OCI-LY7 (cell line): ENCODE data around the gene CDCP1. TPM values are rescaled to one million over a fixed set of nuclear protein-coding genes. Genes with fewer than 3 reads are reported as not detected.

Source experiments
- BruUV-seq: library from RNA; stranded (reverse); fragments of 400-500 nt; replicated peaks from 2 replicates; lab custom pipeline; 2021; lab: Mats Ljungman, UMichigan
- CTCF ChIA-PET: fragments of 300-600 bp; sonication (Branson Sonifier 250); formaldehyde crosslinking; loops from one replicate; lab custom pipeline; 2022; ENCODE audit warnings: antibody characterized with exemption; ENCODE audit not compliant: unreplicated experiment; lab: Charles Lee
- POLR2A ChIA-PET: fragments of 300-600 bp; sonication (Branson Sonifier 250); formaldehyde crosslinking; loops from one replicate; lab custom pipeline; 2022; ENCODE audit warnings: antibody characterized with exemption; lab: Charles Lee
- DNase-seq: peaks from one replicate; pipeline ENCODE4 v3.0.0-alpha.2; 2015; ENCODE audit warnings: low spot score
- H2AFZ ChIP-seq: fragments of 200-600 bp; sonication (generic), shearing (Covaris generic); 2 replicates; pipeline ENCODE4 v1.6.1; 2014; ENCODE audit warnings: mild to moderate bottlenecking, antibody characterized with exemption, low read length, moderate library complexity
- H3K27ac ChIP-seq: fragments of 200-600 bp; sonication (generic); 2 replicates; pipeline ENCODE4 v1.5.1; 2014; ENCODE audit warnings: mixed run types, low read depth, mild to moderate bottlenecking, moderate library complexity, low read length, inconsistent platforms; ENCODE audit not compliant: poor library complexity, severe bottlenecking
- H3K36me3 ChIP-seq: fragments of 200-600 bp; sonication (generic); 2 replicates; pipeline ENCODE4 v1.6.1; 2014; ENCODE audit warnings: mild to moderate bottlenecking, antibody characterized with exemption, low read length, moderate library complexity, mixed read lengths; ENCODE audit not compliant: insufficient read depth
- H3K4me1 ChIP-seq: fragments of 200-600 bp; sonication (generic); 2 replicates; pipeline ENCODE4 v1.5.1; 2014; ENCODE audit warnings: mild to moderate bottlenecking, low read length; ENCODE audit not compliant: insufficient read depth, poor library complexity, severe bottlenecking
- H3K4me2 ChIP-seq: fragments of 200-600 bp; sonication (generic); 2 replicates; pipeline ENCODE4 v1.6.1; 2014; ENCODE audit warnings: mild to moderate bottlenecking, low read length
- H3K4me3 ChIP-seq: fragments of 200-600 bp; sonication (generic); 2 replicates; pipeline ENCODE4 v1.5.1; 2014; ENCODE audit warnings: mild to moderate bottlenecking, low read depth, low read length; ENCODE audit not compliant: poor library complexity, severe bottlenecking
- H3K79me2 ChIP-seq: fragments of 200-600 bp; sonication (generic); 2 replicates; pipeline ENCODE4 v1.6.1; 2016; ENCODE audit warnings: low read depth, mild to moderate bottlenecking, low read length, moderate library complexity, mixed read lengths; ENCODE audit not compliant: insufficient read depth
- H3K9me2 ChIP-seq: fragments of 200-600 bp; sonication (generic); 2 replicates; pipeline ENCODE4 v1.6.1; 2016; ENCODE audit warnings: mild to moderate bottlenecking, low read length, mixed read lengths; ENCODE audit not compliant: insufficient read depth
- H3K9me3 ChIP-seq: fragments of 200-600 bp; sonication (generic); 2 replicates; pipeline ENCODE4 v1.6.1; 2014; ENCODE audit warnings: mild to moderate bottlenecking, mixed run types, low read length, mixed read lengths
- H4K20me1 ChIP-seq: fragments of 200-600 bp; sonication (generic); 2 replicates; pipeline ENCODE4 v1.6.1; 2014; ENCODE audit warnings: mild to moderate bottlenecking, antibody characterized with exemption, low read length, moderate library complexity, mixed read lengths; ENCODE audit not compliant: insufficient read depth
- EZH2phosphoT487 ChIP-seq: fragments of 200-600 bp; sonication (generic); IDR thresholded peaks from 2 replicates; pipeline ENCODE4 v1.6.1; 2018; ENCODE audit warnings: low read depth, borderline replicate concordance, mild to moderate bottlenecking, mixed run types, antibody characterized with exemption, low read length, moderate library complexity, mixed read lengths
- intact Hi-C: fragments of 100-400 bp; cut with micrococcal nuclease; formaldehyde crosslinking; loops from one replicate; pipeline ENCODE4 v1.10.0; 2022; ENCODE audit not compliant: unreplicated experiment
- total RNA-seq, 2 experiments: library from RNA; depleted of rRNA in 1 of 2; stranded (reverse); fragments of >200 nt in 1 of 2; shearing (Covaris generic) in 1 of 2; gene quantifications; 2 replicates each; pipeline ENCODE4 v1.2.3, GENCODE V29; 2014 to 2022
- TF ChIP-seq, protein P1 (sequence below): fragments of 200-600 bp; sonication (generic); conservative IDR thresholded peaks from 2 replicates; pipeline ENCODE4 v1.5.1; 2014; ENCODE audit warnings: mild to moderate bottlenecking, antibody characterized with exemption, low read length, moderate library complexity, mixed read lengths

Gene CDCP1
- total RNA-seq, 2 experiments from 2014 or later: not detected

DNA sequence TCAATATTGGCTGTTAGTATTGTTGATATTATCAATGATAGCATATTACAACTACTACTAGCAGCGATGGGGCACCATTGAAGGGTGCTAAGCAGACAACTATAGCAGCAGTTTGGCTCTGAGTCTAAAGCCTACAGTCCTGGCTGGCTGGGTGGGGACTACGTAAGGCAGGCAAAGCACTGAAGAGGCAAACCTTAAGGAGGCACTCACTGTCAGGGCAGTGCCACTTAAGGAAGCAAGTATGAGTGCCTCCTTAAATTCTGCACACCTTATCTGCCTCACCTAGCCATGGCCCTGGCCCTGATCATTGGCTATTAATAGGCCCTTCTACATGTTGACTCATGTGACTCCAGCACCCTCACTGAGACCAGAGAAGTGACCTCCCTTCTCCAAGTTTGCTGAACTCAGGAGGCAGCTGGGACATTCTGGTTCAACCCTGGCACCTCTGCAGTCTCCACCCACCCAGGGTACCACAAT, 20.6 kb downstream of the CDCP1 start:
- Histone ChIP-seq H3K79me2 (no peaks in the 10 kb centered on the region), H3K27ac (no peak overlapping the region), H3K9me3 (no peaks in the 10 kb centered on the region), H3K9me2 (no peaks in the 10 kb centered on the region), H3K36me3 (no peaks in the 10 kb centered on the region), H2AFZ (no peak overlapping the region), H3K4me1 (no peaks in the 10 kb centered on the region), H3K4me2 (no peak overlapping the region), H4K20me1 (no peaks in the 10 kb centered on the region), H3K4me3 (no peak overlapping the region)
- ChIA-PET CTCF (no interaction called here), POLR2A (no interaction called here)
- no peak for TF ChIP-seq EZH2phosphoT487
- TF ChIP-seq, protein P1, sequence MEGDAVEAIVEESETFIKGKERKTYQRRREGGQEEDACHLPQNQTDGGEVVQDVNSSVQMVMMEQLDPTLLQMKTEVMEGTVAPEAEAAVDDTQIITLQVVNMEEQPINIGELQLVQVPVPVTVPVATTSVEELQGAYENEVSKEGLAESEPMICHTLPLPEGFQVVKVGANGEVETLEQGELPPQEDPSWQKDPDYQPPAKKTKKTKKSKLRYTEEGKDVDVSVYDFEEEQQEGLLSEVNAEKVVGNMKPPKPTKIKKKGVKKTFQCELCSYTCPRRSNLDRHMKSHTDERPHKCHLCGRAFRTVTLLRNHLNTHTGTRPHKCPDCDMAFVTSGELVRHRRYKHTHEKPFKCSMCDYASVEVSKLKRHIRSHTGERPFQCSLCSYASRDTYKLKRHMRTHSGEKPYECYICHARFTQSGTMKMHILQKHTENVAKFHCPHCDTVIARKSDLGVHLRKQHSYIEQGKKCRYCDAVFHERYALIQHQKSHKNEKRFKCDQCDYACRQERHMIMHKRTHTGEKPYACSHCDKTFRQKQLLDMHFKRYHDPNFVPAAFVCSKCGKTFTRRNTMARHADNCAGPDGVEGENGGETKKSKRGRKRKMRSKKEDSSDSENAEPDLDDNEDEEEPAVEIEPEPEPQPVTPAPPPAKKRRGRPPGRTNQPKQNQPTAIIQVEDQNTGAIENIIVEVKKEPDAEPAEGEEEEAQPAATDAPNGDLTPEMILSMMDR: no peak
- no TSS peak for BruUV-seq
- DNase-seq: no peak
- intact Hi-C loops: no loop called here

DNA sequence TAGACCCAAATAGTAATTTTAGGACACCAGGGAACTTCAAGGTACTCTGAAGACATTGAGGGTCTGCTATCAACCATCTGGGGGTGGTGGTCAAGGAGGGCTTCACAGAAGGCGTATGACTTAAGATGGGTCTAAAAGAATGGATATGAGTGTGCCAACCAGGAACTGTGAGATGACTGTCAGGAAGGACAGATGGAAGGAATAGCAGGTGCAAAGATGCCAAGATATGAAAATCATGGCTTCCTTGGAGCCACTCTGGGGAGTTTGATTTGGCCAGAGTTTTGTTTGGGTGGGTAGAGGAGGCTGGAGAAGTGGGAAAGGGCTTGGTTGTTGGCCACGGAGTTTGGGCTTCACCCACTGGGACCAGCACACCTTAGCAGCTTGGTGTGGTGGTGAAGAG, 21.2 kb downstream of the CDCP1 start:
- Histone ChIP-seq H3K4me1 (no peaks in the 10 kb centered on the region), H3K4me3 (no peak overlapping the region), H3K27ac (no peak overlapping the region), H4K20me1 (no peaks in the 10 kb centered on the region), H3K79me2 (no peaks in the 10 kb centered on the region), H3K36me3 (no peaks in the 10 kb centered on the region), H3K4me2 (no peak overlapping the region), H2AFZ (no peak overlapping the region), H3K9me2 (no peaks in the 10 kb centered on the region), H3K9me3 (no peaks in the 10 kb centered on the region)
- intact Hi-C loops: no loop called here
- ChIA-PET POLR2A (no interaction called here), CTCF (no interaction called here)
- DNase-seq: no peak
- no peak for TF ChIP-seq EZH2phosphoT487
- TF ChIP-seq, protein P1: no peak
- BruUV-seq: no TSS peak

DNA sequence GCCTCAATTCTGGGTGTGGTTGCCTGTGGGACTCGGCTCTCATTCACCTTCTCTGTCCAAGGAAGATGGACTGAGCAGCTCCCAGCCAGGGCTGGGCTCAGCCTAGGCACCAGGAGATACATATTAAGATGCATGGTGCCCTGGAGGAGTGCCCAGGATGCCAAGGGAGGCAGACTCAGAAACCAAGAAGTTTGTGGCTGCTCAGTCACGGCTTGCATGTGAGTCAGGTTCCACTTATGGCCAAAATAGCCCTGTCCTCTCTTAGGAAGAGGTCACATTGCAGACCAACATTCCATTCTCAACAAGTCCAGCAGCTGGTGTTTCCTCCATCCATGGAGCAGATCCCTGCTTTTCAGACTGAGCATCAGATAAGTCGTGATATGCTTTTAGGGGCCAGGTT, 21.8 kb downstream of the CDCP1 start:
- CTCF ChIA-PET: no interaction called here
- no peaks in the 10 kb centered on the region for H3K79me2 ChIP-seq

More for the DNA sequence above, 21.8 kb downstream of the CDCP1 start:
- intact Hi-C loops: no loop called here
- H3K4me1 ChIP-seq: no peaks in the 10 kb centered on the region
- no peak for DNase-seq
- no peak overlapping the region for H3K4me2 ChIP-seq
- no peaks in the 10 kb centered on the region for H4K20me1 ChIP-seq
- H3K36me3 ChIP-seq: no peaks in the 10 kb centered on the region
- TF ChIP-seq EZH2phosphoT487: no peak
- TF ChIP-seq, protein P1: no peak
- no peak overlapping the region for H3K4me3 ChIP-seq
- no peak overlapping the region for H2AFZ ChIP-seq
- H3K27ac ChIP-seq: no peak overlapping the region
- H3K9me2 ChIP-seq: no peaks in the 10 kb centered on the region
- no TSS peak for BruUV-seq
- POLR2A ChIA-PET: no interaction called here
- no peaks in the 10 kb centered on the region for H3K9me3 ChIP-seq
